GM12874 (cell line): ENCODE results near the gene CD101.

ENCODE experiments used
- CTCF ChIP-seq: IDR thresholded peaks from 2 replicates; pipeline ENCODE4 v1.5.1; 2011; ENCODE audit warnings: low read depth, mild to moderate bottlenecking, control low read depth, low read length, moderate library complexity; ENCODE audit not compliant: insufficient read depth

Gene CD101

GRCh38 chr1:116958977-116959376 is 42.6 kb upstream of the CD101 start:
- no peak for TF ChIP-seq CTCF

GRCh38 chr1:116961606-116962005 is 40.0 kb upstream of the CD101 start:
- TF ChIP-seq CTCF: no peak

GRCh38 chr1:116962987-116963639 is 38.4 kb upstream of the CD101 start:
- TF ChIP-seq CTCF: no peak

- no peak for TF ChIP-seq CTCF
Measured at GRCh38 chr1:116966791-116967190, 34.8 kb upstream of the CD101 start.

GRCh38 chr1:116968724-116969123 is 32.8 kb upstream of the CD101 start:
- no peak for TF ChIP-seq CTCF

- TF ChIP-seq CTCF: no peak
Measured at GRCh38 chr1:116971258-116971860, 30.2 kb upstream of the CD101 start.

GRCh38 chr1:116971965-116972673 is 29.4 kb upstream of the CD101 start:
- TF ChIP-seq CTCF: no peak
